NT2/D1 (cell line): ENCODE results near the gene CCL4L2.

Source experiments
- SUZ12 ChIP-seq: IDR thresholded peaks from 2 replicates; pipeline ENCODE4 v1.6.1; 2011; ENCODE audit not compliant: insufficient read length, insufficient read depth; ENCODE audit errors: extremely low read depth
- ZNF274 ChIP-seq: IDR thresholded peaks from 2 replicates; pipeline ENCODE4 v1.6.1; 2011; ENCODE audit warnings: mild to moderate bottlenecking, low read depth, low read length

DNA sequence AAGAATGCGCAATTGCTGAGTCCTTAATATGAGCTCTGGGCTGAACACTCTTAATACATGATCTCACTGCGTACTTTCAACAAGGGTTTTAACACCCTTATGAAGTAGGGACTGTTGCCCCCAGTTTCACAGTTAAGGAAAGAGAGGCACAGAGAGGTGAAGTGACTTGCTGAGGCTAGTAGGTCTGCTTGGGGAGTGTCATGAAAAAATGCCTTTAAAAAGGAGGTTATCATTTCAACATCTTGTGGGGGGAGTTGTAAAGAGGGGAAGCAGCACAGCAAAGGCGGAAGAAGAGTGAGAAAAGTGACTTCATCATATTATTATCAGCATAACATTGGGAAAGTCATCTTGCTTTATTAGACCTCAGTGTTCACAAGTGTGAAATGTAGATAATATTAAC, 2.1 kb downstream of the CCL4L2 start:
- no peak for TF ChIP-seq ZNF274
- TF ChIP-seq SUZ12: no peak
